Spleen (tissue), 11 donors: Measurements from ENCODE around the gene PGLYRP4. TPM values are rescaled to one million over a fixed set of nuclear protein-coding genes. Genes with fewer than 3 reads are reported as not detected.

Experiments
- DNase-seq: peaks from one replicate; pipeline ENCODE4 v3.0.0-alpha.2; 2020
- H3K27ac ChIP-seq, 8 donors: fragments of 200-600 bp; sonication (generic) in 7 of 8; 1 replicate in 4 of 8; 2 replicates in 4 of 8; pipeline versions ENCODE4 v1.5.0 to v1.8.0; 2016 to 2021; ENCODE audit warnings: inconsistent platforms in 4 of 8, mild to moderate bottlenecking in 4 of 8, moderate library complexity in 1 of 8
- H3K27me3 ChIP-seq, 7 donors: fragments of 200-600 bp; sonication (generic) in 6 of 7; replicated peaks in 1 of 7; 1 replicate in 4 of 7; 2 replicates in 3 of 7; pipeline versions ENCODE4 v1.5.0 to v1.8.0; 2016 to 2021; ENCODE audit warnings: inconsistent platforms in 3 of 7, mild to moderate bottlenecking in 1 of 7
- H3K36me3 ChIP-seq, 6 donors: fragments of 200-600 bp; sonication (generic) in 5 of 6; 1 replicate in 4 of 6; 2 replicates in 2 of 6; pipeline versions ENCODE4 v1.5.0 to v1.8.0; 2016 to 2021; ENCODE audit warnings: inconsistent platforms in 2 of 6
- H3K4me1 ChIP-seq, 6 donors: fragments of 200-600 bp; sonication (generic) in 5 of 6; 1 replicate in 3 of 6; 2 replicates in 3 of 6; pipeline versions ENCODE4 v1.5.0 to v1.8.0; 2016 to 2021; ENCODE audit warnings: inconsistent platforms in 3 of 6
- H3K4me3 ChIP-seq, 8 donors: fragments of 200-600 bp; sonication (generic) in 7 of 8; 1 replicate in 4 of 8; 2 replicates in 4 of 8; pipeline versions ENCODE4 v1.5.0 to v1.8.0; 2016 to 2021; ENCODE audit warnings: inconsistent platforms in 4 of 8, mild to moderate bottlenecking in 4 of 8, moderate library complexity in 2 of 8
- H3K9me3 ChIP-seq, 8 donors: fragments of 200-600 bp; sonication (generic) in 7 of 8; 1 replicate in 4 of 8; 2 replicates in 4 of 8; pipeline versions ENCODE4 v1.5.0 to v1.8.0; 2016 to 2021; ENCODE audit warnings: inconsistent platforms in 4 of 8
- POLR2A ChIP-seq, 3 donors: fragments of 450-650 bp; IDR thresholded peaks; one replicate each; pipeline ENCODE4 v1.5.1; 2017; ENCODE audit warnings: antibody characterized with exemption in 3 of 3, mild to moderate bottlenecking in 1 of 3
- POLR2AphosphoS5 ChIP-seq, 3 donors: sonication (generic); formaldehyde crosslinking; IDR thresholded peaks; one replicate each; pipeline ENCODE4 v1.5.1; 2017; ENCODE audit warnings: antibody characterized with exemption in 3 of 3
- WGBS, 5 donors: extraction: QIAGEN DNeasy Blood & Tissue Kit in 3 of 5; methylation state at CpG; one replicate each; pipeline versions ENCODE4 v1.1.5 to v1.1.7; 2013 to 2018; 5-methylcytosine and 5-hydroxymethylcytosine counted together
- intact Hi-C: fragments of 100-400 bp; cut with DNase I; formaldehyde crosslinking; loops from one replicate; pipeline ENCODE4 v1.15.0; 2023; ENCODE audit warnings: low total_unique reads
- polyA plus RNA-seq, 3 donors: library from polyadenylated mRNA; stranded (reverse); fragments of 200-250 nt; gene quantifications; one replicate each; pipeline ENCODE4 v1.2.1, GENCODE V29; 2013
- total RNA-seq, 7 donors: library from RNA; depleted of rRNA in 3 of 7; stranded (reverse); fragments of >200 nt in 3 of 7; fragmentation: NEBNext Ultra II Directional in 4 of 7; extraction: Animal tissue kit (Norgen Biotek cat#: 25700) in 4 of 7; gene quantifications; one replicate each; pipeline versions ENCODE4 v1.1.0 to v1.2.1, GENCODE V29; 2016 to 2021
- TF ChIP-seq, protein P1 (sequence below), 11 experiments: fragments of 200-600 bp in 7 of 11; fragments of 450-650 bp in 4 of 11; sonication (generic) in 4 of 11; IDR thresholded peaks in 8 of 11; conservative IDR thresholded peaks in 3 of 11; 1 replicate in 7 of 11; 2 replicates in 4 of 11; pipeline versions ENCODE4 v1.4.0 to v1.8.0; 2016 to 2021; ENCODE audit warnings: antibody characterized with exemption in 11 of 11, inconsistent platforms in 4 of 11, mild to moderate bottlenecking in 1 of 11
- donor health status: healthy with polysubstance abuse.
- donor health status: DM: no; HTN: no; CAD: no; lungs with moderate emphysema.
- donor health status: DM: no; HTN: no; CAD: no.
- donor health status: Bipolar disorder and iron deficiency.
- donor health status: healthy.
- donor health status: DM: no; HTN: no; CAD: no.
- donor health status: DM: yes; HTN: yes; CAD: no.

The PGLYRP4 gene
- total and polyA plus RNA-seq, 10 donors, result 0.18 TPM; not detected in 9

DNA sequence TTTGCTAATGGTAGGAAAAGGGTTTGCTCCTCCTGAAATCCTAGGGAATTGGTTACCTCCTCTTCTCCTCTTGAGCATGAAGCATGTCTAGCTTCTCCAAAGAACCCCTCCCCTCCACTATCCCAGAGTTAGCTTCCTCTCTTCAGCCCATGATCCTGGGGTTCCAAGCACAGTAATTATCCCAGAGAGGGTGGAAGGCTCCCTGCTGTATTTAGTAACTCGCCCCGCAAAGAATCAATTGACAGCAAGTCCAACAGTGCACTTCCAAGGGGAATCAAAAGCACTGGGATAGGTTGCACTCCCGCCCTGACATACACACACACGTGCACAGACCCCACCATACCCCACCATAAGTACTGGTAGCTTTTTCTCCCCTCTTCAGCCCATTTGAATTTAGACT is 39.1 kb upstream of the PGLYRP4 start:
- Histone ChIP-seq H3K36me3 (no peaks in the 10 kb centered on the region), H3K4me1 (peaks cover 0 to 33% (median 0%) of the 10 kb centered on the region in 6 donors), H3K9me3 (peaks cover 0 to 4% (median 1%) of the 10 kb centered on the region in 8 donors), H3K27me3 (peaks cover 0 to 25% (median 0%) of the 10 kb centered on the region in 7 donors), H3K4me3 (peak overlapping the region in 1 of 8 donors; percentile 51), H3K27ac (peak overlapping the region in 6 of 8 donors; percentile 75 to 95 (median 88))
- WGBS, 5 donors, result 56 to 90% (median 84%) methylated on average over 4 of the region's 4 CpGs
- DNase-seq, result no peak
- TF ChIP-seq POLR2A (IDR thresholded peaks at IDR 0.05) (no peak), POLR2AphosphoS5 (IDR thresholded peaks at IDR 0.05) (no peak)
- TF ChIP-seq, protein P1, sequence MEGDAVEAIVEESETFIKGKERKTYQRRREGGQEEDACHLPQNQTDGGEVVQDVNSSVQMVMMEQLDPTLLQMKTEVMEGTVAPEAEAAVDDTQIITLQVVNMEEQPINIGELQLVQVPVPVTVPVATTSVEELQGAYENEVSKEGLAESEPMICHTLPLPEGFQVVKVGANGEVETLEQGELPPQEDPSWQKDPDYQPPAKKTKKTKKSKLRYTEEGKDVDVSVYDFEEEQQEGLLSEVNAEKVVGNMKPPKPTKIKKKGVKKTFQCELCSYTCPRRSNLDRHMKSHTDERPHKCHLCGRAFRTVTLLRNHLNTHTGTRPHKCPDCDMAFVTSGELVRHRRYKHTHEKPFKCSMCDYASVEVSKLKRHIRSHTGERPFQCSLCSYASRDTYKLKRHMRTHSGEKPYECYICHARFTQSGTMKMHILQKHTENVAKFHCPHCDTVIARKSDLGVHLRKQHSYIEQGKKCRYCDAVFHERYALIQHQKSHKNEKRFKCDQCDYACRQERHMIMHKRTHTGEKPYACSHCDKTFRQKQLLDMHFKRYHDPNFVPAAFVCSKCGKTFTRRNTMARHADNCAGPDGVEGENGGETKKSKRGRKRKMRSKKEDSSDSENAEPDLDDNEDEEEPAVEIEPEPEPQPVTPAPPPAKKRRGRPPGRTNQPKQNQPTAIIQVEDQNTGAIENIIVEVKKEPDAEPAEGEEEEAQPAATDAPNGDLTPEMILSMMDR (IDR thresholded peaks at IDR 0.05 in 8 of 11, conservative IDR thresholded peaks at IDR 0.05 in 3 of 11), result no peak
- intact Hi-C loops, result no loop called here

DNA sequence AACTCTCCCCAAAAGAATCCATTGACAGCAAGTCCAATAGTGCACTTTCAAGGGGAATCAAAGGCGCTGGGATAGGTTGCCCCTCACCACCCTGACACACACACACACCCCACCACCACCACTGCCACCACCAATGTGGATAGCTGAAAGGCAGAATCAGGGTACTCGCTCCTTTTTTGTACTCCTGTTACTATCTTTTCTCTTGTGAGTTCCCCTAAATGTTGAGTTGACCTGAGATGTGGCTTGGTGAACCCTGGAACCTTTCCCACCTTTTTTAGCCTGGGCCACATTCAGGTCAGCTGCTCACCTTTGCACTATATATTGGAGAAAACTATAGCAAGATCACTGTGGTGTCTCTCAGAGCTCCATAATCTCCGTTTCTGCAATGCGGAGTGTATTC is 38.4 kb upstream of the PGLYRP4 start:
- H3K27ac ChIP-seq, result peak overlapping the region in 7 of 8 donors; percentile 51 to 95 (median 86)
- H3K4me3 ChIP-seq, result peak overlapping the region in 1 of 8 donors; percentile 51
- H3K27me3 ChIP-seq, result peaks cover 0 to 18% (median 0%) of the 10 kb centered on the region in 7 donors
- no peaks in the 10 kb centered on the region for H3K36me3 ChIP-seq
- H3K9me3 ChIP-seq, result peaks cover 0 to 11% (median 6%) of the 10 kb centered on the region in 8 donors
- DNase-seq, result no peak
- intact Hi-C loops, result no loop called here
- TF ChIP-seq, protein P1 (IDR thresholded peaks at IDR 0.05 in 8 of 11, conservative IDR thresholded peaks at IDR 0.05 in 3 of 11), result no peak
- no peak for TF ChIP-seq POLR2AphosphoS5 (IDR thresholded peaks at IDR 0.05)
- TF ChIP-seq POLR2A (IDR thresholded peaks at IDR 0.05), result no peak
- H3K4me1 ChIP-seq, result peaks cover 0 to 33% (median 0%) of the 10 kb centered on the region in 6 donors
- WGBS, 5 donors, result 82 to 93% (median 87%) methylated on average over 4 of the region's 4 CpGs

DNA sequence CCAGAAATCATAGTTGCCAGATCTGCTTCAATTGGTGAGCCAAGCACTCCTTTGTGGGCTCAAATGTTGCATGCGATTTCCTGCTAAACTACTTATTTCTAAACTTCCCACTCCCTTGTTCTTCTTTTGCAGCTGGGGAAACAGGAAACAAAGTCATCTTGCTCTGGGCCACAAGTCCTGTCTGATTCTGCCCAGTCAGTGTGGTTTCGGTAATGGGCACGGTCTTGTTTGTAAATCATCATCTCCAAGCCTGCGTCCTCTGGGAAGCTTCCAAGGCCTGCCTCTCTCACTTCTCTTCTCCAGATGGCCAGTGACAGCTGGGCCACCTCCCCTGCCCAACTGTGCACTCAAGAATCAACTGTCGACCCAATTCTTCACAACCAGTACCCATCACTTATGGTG is 37.9 kb upstream of the PGLYRP4 start:
- Histone ChIP-seq H3K27me3 (peaks cover 0 to 15% (median 0%) of the 10 kb centered on the region in 7 donors), H3K4me1 (peaks cover 0 to 29% (median 0%) of the 10 kb centered on the region in 6 donors), H3K4me3 (peak overlapping the region in 1 of 8 donors; percentile 51), H3K36me3 (no peaks in the 10 kb centered on the region), H3K9me3 (peaks cover 3 to 16% (median 9%) of the 10 kb centered on the region in 8 donors), H3K27ac (peak overlapping the region in 7 of 8 donors; percentile 66 to 95 (median 86))
- 14 to 39% (median 29%) methylated on average over 4 to 5 of the region's 5 CpGs for WGBS, 5 donors
- intact Hi-C loops, result no loop called here
- TF ChIP-seq POLR2A (IDR thresholded peaks at IDR 0.05) (no peak), POLR2AphosphoS5 (IDR thresholded peaks at IDR 0.05) (peak in 2 of 3 donors; percentile 17 to 76)
- TF ChIP-seq, protein P1 (IDR thresholded peaks at IDR 0.05 in 8 of 11, conservative IDR thresholded peaks at IDR 0.05 in 3 of 11), result no peak
- DNase-seq, result peak; percentile 80

DNA sequence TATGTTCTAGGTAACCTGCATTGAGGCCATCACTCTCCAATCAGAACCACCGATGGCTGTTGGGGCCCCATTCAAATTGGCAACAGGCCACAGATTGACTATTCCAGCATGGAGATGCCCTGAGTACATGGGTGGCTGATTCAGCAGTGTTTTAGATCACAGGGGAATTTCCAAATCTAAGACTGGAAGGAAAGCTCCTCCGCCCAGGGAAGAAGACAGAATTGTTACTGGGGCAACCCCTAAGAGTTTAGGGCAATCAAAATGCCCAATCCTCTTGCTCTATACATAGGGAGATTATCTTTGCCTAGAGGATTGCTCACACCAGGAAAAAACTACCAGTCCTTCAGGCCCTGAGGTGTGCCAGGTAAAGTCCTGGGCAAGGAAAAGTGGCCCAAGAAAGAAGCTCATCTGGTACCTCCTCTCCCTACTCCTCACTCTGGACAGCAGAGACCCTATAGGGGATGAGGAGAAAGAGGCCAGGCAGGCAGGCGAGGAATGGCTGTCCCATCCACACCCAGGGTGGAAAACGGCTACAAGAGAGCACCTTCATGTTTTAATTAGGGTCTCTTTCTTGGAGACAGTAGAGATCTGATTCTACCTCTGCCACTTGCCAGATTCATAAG is 36.4 kb upstream of the PGLYRP4 start:
- peak; percentile 29 for DNase-seq
- WGBS, 5 donors, result 68 to 89% (median 80%) methylated on average over 4 of the region's 4 CpGs

More for the DNA sequence above, 36.4 kb upstream of the PGLYRP4 start:
- intact Hi-C loops, result no loop called here
- Histone ChIP-seq H3K27ac (peak overlapping the region in 6 of 8 donors; percentile 75 to 95 (median 88)), H3K4me1 (peaks cover 0 to 19% (median 0%) of the 10 kb centered on the region in 6 donors), H3K4me3 (peak overlapping the region in 1 of 8 donors; percentile 51), H3K9me3 (peaks cover 3 to 28% (median 17%) of the 10 kb centered on the region in 8 donors), H3K27me3 (peaks cover 0 to 2% (median 0%) of the 10 kb centered on the region in 7 donors), H3K36me3 (no peaks in the 10 kb centered on the region)
- no peak for TF ChIP-seq POLR2AphosphoS5 (IDR thresholded peaks at IDR 0.05)
